Mammary epithelial cell (primary cell): ENCODE data around the gene ACSS2.

Experiments
- EZH2 ChIP-seq: IDR thresholded peaks from 2 replicates; pipeline ENCODE4 v1.6.1; 2012; ENCODE audit warnings: low read length, inconsistent platforms, borderline replicate concordance
- TF ChIP-seq, protein P1 (sequence below), 2 donors: IDR thresholded peaks in 1 of 2; conservative IDR thresholded peaks in 1 of 2; 2 replicates each; pipeline ENCODE4 v1.5.1; 2011 to 2012; ENCODE audit warnings: inconsistent platforms in 2 of 2, low read length in 2 of 2, mild to moderate bottlenecking in 2 of 2, control low read depth in 1 of 2, low read depth in 1 of 2; ENCODE audit not compliant: insufficient read depth in 1 of 2; ENCODE audit errors: extremely low read depth in 1 of 2

DNA sequence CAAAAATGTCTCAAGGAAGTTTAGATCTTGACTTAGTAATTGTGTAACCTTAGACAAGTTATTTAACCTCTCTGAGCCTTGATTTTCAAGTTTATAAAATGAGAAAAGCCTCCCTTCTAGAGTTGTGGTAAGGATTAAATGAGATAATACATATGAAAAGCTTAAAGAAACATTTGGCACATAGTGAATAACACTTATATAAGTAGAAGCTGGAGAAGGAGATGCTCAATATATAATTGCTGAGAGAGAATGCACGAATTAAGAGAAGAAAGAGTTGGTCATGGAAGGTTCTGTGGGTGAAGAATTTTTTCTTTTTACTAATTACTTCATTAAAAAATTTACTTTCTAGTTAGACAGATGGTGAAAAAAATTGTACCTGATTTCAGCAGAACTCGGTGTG, 5.3 kb downstream of the ACSS2 start:
- TF ChIP-seq, protein P1, sequence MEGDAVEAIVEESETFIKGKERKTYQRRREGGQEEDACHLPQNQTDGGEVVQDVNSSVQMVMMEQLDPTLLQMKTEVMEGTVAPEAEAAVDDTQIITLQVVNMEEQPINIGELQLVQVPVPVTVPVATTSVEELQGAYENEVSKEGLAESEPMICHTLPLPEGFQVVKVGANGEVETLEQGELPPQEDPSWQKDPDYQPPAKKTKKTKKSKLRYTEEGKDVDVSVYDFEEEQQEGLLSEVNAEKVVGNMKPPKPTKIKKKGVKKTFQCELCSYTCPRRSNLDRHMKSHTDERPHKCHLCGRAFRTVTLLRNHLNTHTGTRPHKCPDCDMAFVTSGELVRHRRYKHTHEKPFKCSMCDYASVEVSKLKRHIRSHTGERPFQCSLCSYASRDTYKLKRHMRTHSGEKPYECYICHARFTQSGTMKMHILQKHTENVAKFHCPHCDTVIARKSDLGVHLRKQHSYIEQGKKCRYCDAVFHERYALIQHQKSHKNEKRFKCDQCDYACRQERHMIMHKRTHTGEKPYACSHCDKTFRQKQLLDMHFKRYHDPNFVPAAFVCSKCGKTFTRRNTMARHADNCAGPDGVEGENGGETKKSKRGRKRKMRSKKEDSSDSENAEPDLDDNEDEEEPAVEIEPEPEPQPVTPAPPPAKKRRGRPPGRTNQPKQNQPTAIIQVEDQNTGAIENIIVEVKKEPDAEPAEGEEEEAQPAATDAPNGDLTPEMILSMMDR (conservative IDR thresholded peaks at IDR 0.05 in 1 of 2, IDR thresholded peaks at IDR 0.05 in 1 of 2; ENCODE audit: extremely low read depth in 1 of 2, insufficient read depth in 1 of 2, low read depth in 1 of 2, low read length in 2 of 2): no peak
- TF ChIP-seq EZH2: no peak
